ENCODE measurements around the gene RNF183. TPM values are rescaled to one million over a fixed set of nuclear protein-coding genes. Genes with fewer than 3 reads are reported as not detected.

Gene RNF183
- total RNA-seq, 4 donors from 2014 or later = not detected

DNA sequence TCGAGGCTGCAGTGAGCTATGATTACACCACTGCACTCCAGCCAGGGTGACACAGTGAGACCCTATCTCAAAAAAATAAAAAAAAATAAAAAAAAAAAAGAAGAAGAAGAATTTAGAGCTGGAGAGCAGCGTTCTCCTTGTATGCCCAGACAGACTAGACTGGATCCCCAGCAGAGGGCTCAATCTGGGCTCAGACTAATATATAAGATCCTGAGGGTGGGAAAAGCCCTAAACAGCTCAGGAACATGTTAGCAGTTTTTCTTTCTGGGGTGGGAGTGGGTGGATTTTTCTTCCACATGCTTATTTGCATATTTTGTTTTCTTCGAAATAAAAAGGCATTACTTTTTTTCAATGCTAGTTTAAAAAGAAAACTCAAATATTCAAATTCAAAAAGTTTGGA, 45.3 kb upstream of the RNF183 start:
- TF ChIP-seq, protein P1, sequence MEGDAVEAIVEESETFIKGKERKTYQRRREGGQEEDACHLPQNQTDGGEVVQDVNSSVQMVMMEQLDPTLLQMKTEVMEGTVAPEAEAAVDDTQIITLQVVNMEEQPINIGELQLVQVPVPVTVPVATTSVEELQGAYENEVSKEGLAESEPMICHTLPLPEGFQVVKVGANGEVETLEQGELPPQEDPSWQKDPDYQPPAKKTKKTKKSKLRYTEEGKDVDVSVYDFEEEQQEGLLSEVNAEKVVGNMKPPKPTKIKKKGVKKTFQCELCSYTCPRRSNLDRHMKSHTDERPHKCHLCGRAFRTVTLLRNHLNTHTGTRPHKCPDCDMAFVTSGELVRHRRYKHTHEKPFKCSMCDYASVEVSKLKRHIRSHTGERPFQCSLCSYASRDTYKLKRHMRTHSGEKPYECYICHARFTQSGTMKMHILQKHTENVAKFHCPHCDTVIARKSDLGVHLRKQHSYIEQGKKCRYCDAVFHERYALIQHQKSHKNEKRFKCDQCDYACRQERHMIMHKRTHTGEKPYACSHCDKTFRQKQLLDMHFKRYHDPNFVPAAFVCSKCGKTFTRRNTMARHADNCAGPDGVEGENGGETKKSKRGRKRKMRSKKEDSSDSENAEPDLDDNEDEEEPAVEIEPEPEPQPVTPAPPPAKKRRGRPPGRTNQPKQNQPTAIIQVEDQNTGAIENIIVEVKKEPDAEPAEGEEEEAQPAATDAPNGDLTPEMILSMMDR (IDR thresholded peaks at IDR 0.05; ENCODE audit: low read depth) = no peak

DNA sequence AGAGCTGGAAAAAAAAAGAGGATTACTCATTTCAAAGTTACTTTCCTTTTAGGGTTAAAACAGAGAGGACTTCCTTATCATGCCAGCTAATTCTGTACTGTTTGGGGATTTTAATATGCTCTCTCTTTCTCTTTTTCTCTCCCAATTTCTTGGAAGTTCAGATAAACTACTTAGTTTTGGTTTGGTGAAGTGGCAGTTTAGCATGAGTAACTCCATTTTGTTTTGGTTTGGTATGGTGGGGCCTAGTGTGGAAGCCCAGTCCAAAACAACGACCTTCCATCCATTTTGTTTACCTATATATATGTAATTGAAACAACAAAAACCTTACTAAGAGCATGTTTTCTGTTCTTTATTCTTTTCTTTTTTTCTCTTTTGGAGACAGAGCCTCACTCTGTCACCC, 42.5 kb upstream of the RNF183 start:
- TF ChIP-seq, protein P1 (IDR thresholded peaks at IDR 0.05; ENCODE audit: low read depth) = no peak

DNA sequence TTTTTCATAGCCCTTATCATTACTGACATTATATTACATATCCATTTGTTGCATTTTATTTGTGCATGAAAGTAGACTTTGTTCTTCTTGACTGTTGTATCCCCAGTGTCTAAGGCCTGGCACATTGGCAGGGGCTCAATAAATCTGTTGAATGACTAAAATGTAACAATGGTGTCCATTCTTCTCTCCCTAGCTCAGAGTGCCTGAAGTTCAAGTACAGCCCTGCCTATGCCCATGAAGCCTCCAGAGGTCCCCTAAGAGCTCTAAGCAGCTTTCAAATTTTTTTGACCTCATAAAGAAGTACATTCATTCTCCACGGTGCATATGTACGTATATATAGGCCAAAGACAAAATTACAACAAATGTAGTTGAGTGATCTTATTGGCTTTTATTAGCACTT, 42.0 kb upstream of the RNF183 start:
- TF ChIP-seq, protein P1 (IDR thresholded peaks at IDR 0.05; ENCODE audit: low read depth) = no peak

DNA sequence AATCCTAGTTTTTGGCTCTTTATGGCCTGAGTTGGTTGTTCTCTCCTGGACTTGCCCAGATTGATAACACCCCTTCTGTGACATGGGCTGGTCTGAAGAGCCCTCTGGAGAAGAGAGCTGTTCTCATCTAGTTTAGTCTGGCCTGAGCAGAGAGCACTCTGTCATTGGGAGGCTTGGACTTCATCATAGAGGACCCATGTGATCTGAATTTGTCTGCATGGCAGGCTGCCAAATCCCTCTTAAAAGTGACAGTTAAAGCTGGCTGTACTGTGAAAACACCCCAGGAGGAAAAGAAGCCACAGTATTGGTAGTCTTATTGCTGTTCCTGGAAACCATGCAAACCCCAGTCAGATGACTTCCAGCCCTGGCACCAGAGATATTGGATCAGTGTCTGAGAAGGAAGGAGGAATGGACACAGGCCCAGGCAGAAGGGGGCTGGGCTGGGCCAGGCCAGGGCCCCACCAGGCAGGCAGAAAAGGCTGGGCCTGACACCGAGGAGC, 40.6 kb upstream of the RNF183 start:
- TF ChIP-seq, protein P1 (IDR thresholded peaks at IDR 0.05; ENCODE audit: low read depth) = no peak

DNA sequence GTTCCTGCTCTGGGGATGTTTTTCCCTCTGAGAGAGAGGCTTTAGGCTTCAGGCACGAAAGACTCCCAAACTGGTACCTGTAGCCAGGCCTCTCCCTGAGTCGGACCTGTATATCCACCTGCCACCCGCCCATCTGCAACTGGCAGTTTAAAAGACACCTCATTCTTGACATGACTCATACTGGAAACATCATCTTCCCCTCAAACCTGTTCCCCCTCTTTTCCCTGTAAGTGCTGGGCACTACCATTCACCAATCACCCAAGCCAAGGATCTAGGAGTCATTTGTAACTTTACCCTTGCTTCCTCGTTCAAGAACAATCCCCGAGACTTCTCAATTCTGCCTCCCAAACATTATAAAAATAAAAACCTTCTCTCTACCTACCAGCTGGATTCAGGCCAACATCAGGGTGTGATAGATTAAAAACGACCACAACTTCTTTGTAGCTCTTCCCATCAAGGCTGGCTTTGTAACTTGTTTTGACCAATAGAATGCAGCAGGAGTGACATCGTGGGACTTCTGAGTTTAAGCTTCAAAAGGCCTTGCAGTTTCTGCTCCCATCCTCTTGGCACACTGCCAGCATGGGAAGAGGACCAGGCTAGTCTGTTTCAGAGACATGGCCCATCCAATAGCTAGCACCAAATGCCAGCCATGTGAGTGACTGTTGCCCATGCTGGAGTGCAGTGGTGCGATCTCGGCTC, 38.7 kb upstream of the RNF183 start:
- TF ChIP-seq, protein P1 (IDR thresholded peaks at IDR 0.05; ENCODE audit: low read depth) = no peak

DNA sequence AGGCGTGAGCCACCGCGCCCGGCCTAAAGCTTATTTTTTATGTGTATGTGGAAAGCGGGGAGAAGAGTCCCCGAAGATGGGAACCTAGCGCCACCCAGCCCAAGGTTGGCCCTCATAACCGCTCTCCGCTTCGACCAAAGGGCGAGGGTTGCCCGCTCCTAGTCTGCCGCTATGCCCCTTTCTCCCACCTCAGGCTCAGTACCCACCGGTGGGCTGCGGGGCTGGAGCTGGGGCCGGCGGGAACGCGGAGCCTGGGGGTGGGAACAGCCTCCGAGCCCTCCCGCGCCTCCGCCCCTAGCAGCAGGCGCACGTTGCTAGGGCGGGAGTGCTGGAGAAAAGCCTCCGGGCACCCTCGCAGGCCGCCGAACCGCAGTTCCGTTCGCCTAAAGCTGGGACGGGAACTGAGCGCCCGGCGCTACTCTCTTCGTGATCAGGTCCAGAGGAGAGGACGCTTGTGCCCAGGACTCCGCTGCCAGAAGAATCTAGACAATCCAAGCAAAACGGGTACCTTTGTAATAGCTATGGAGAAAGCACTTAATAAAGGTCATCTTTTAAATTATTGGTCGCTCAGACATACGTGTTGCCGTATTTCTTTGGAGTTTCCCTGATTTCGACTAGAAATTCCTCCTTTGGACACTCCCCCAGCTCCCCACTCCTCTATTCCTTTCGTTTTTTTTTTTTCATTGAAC, 37.0 kb upstream of the RNF183 start, which contains the start of gene WDR31:
Gene WDR31 (minus strand): TSS at position 265 of the 689 bp plus-strand sequence. CDS start 8,253 bp downstream, outside the sequence.
- TF ChIP-seq, protein P1 (IDR thresholded peaks at IDR 0.05; ENCODE audit: low read depth) = no peak

DNA sequence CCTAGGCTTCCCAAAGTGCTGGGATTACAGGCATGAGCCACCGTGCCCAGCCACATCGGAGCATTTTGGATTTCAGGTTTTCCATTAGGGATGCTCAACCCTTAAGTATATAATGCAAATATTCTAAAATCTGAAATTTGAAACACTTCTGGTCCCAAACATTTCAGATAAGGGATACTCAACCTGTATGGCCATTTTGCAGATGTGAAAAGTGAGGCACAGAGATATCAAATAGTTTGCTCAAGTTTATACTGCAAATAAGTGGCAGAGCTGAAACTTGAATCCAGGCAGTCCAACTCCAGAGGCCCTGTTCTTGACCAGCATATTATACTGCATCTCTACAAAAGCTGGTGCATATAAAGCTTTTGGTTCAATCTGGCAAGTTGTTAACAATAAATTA, 34.5 kb upstream of the RNF183 start:
- TF ChIP-seq, protein P1 (IDR thresholded peaks at IDR 0.05; ENCODE audit: low read depth) = no peak
